Liver (tissue), 3 donors: ENCODE results near the gene LTA4H.

ENCODE experiments used
- TAF1 ChIP-seq: conservative IDR thresholded peaks from 2 replicates; pipeline ENCODE4 v1.6.1; 2016; ENCODE audit warnings: antibody characterized with exemption, mild to moderate bottlenecking
- TF ChIP-seq, protein P1 (sequence below): fragments of 150-350 bp; IDR thresholded peaks from 2 replicates; pipeline ENCODE4 v1.5.1; 2017; ENCODE audit warnings: improper control_type of control experiment, low read depth, low read length; ENCODE audit not compliant: missing input control
- TF ChIP-seq, protein P2 (sequence below): IDR thresholded peaks from 2 replicates; pipeline ENCODE4 v1.6.1; 2016; ENCODE audit warnings: antibody characterized with exemption, mild to moderate bottlenecking
- donor health status: healthy.
- donor health status: healthy.

DNA sequence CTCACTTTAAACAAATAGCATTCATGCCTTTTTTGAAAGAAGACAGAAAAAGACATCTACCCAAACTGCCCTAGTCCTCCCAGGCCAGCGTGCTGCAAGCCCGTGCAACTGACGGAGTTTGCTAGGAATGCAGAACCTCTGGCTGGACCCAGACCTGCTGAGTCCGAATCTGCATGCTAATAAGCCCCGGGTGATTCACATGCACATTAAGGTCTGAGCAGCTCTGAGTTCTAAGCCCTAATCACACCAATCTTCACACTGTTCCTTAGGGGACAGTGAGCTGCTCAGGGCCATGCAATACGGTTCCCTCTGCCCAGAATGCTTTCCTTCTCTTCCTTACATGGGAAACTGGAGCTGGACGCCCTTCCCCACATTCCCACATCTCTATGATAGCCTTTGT is 64.5 kb downstream of the LTA4H start:
- TF ChIP-seq TAF1: no peak
- TF ChIP-seq, protein P1, sequence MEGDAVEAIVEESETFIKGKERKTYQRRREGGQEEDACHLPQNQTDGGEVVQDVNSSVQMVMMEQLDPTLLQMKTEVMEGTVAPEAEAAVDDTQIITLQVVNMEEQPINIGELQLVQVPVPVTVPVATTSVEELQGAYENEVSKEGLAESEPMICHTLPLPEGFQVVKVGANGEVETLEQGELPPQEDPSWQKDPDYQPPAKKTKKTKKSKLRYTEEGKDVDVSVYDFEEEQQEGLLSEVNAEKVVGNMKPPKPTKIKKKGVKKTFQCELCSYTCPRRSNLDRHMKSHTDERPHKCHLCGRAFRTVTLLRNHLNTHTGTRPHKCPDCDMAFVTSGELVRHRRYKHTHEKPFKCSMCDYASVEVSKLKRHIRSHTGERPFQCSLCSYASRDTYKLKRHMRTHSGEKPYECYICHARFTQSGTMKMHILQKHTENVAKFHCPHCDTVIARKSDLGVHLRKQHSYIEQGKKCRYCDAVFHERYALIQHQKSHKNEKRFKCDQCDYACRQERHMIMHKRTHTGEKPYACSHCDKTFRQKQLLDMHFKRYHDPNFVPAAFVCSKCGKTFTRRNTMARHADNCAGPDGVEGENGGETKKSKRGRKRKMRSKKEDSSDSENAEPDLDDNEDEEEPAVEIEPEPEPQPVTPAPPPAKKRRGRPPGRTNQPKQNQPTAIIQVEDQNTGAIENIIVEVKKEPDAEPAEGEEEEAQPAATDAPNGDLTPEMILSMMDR: no peak
- TF ChIP-seq, protein P2, sequence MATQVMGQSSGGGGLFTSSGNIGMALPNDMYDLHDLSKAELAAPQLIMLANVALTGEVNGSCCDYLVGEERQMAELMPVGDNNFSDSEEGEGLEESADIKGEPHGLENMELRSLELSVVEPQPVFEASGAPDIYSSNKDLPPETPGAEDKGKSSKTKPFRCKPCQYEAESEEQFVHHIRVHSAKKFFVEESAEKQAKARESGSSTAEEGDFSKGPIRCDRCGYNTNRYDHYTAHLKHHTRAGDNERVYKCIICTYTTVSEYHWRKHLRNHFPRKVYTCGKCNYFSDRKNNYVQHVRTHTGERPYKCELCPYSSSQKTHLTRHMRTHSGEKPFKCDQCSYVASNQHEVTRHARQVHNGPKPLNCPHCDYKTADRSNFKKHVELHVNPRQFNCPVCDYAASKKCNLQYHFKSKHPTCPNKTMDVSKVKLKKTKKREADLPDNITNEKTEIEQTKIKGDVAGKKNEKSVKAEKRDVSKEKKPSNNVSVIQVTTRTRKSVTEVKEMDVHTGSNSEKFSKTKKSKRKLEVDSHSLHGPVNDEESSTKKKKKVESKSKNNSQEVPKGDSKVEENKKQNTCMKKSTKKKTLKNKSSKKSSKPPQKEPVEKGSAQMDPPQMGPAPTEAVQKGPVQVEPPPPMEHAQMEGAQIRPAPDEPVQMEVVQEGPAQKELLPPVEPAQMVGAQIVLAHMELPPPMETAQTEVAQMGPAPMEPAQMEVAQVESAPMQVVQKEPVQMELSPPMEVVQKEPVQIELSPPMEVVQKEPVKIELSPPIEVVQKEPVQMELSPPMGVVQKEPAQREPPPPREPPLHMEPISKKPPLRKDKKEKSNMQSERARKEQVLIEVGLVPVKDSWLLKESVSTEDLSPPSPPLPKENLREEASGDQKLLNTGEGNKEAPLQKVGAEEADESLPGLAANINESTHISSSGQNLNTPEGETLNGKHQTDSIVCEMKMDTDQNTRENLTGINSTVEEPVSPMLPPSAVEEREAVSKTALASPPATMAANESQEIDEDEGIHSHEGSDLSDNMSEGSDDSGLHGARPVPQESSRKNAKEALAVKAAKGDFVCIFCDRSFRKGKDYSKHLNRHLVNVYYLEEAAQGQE: no peak
